Ammon's horn (tissue), 1 donor: ENCODE results near the gene APP.

ENCODE experiments used
- DNase-seq: peaks from one replicate; pipeline ENCODE4 v3.0.0-alpha.2; 2016; ENCODE audit warnings: low spot score

APP gene

GRCh38 chr21:25970254-25970930, 200.2 kb downstream of the APP start:
- peak; percentile 86 for DNase-seq

DNA sequence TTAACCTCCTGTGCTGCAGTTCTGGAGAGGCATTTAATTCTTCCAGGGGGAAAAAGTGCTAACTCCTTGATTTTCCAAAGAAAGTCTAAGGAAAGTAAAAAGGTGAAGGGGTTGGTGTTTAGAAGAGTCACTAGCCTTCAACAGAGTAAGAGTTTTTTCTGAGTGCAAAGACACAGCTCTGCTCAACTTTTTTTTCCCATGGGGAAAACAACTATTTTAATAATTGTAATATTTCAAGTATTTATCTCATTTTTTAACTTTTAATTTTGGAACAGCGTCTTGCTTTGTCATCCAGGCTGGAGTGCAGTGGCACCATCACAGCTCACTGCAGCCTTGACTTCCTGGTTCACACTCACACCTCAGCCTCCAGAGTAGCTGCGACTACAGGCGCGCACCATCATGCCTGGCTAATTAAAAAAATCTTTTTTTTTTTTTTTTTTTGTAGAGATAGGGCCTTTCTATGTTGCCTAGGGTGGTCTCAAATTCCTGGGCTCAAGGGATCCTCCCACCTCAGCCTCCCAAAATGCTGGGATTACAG, 202.6 kb downstream of the APP start:
- no peak for DNase-seq

- peak; percentile 67 for DNase-seq
These were observed 203.2 kb downstream of the APP start for GRCh38 chr21:25967181-25967900.

DNA sequence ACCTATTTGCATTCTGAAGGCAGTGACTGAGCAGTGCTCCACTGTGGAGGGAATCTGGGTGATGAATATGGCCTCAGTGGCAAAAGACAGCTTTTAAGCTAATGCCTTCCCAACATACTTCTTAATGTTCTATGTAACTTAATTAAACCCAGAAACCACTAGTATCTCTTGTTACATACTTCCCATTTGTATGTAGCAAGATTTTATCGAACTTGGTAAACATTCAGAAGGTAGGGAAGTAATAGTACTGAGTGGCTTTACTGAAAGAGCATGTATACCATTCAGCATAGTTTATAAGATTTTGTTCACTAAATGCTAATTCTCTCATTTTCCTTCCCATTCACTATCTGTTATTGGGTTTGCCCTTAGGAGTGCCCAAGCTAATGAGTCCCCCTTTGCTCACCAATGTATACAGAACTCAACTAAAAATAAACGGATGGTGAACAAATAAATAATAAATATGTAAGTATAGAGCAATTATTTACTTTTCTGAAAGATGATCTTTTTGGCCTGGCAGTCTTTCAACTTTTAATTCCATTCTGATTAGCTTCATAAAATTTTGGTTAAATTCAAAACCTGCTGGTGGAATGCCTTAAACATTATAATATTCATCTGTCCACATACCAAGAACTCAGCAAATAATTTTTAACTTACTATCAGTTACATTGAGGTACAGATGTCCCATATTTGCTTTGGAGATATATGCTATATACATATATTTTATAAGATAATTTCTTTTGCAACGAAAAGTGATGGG, 204.4 kb downstream of the APP start:
- no peak for DNase-seq

DNA sequence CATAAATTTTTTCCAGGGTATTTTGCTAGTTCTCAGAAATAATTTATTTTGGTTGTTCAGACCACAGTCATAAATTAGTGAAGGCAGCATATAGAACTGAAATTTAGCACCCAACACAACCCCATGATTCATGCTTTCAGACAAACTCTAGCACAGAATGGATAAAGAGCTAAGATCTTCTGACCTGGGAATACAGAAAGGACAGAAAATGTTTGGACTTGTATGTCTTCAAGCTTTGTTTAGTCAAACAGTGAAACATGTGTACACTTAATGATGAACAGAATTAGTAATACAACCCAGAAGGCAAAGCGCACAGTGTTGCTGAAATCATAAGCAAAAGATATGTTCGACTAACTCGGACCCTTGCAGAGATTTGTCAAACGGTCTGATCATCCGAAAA, 205.6 kb downstream of the APP start:
- DNase-seq: no peak

GRCh38 chr21:25964015-25964414, 206.6 kb downstream of the APP start:
- no peak for DNase-seq

DNA sequence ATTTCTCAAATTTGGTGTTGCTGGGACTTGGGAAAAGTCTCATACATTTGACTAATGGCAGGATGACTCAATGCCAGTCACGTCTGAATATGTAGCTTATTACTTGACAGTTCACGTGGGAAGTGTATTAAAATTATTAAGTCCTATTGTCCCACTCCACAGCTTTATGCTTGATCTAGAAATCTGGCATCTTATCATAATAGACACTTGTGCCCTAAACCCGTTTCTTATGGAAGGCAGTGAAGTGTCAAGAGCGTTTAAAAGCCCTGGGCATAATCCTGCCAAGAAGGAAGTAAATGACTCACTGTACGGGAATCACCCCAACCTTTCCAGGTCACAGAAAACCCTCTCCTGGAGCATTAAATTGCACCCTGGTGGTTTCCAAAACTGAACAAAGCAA, 207.4 kb downstream of the APP start:
- DNase-seq: no peak

- DNase-seq: no peak
These were observed 209.5 kb downstream of the APP start for GRCh38 chr21:25961042-25961441.

- no peak for DNase-seq
These were observed 210.2 kb downstream of the APP start for GRCh38 chr21:25960402-25960801.

- no peak for DNase-seq
These were observed 210.8 kb downstream of the APP start for GRCh38 chr21:25959799-25960198.

- DNase-seq: no peak
These were observed 213.4 kb downstream of the APP start for GRCh38 chr21:25956993-25957714.

DNA sequence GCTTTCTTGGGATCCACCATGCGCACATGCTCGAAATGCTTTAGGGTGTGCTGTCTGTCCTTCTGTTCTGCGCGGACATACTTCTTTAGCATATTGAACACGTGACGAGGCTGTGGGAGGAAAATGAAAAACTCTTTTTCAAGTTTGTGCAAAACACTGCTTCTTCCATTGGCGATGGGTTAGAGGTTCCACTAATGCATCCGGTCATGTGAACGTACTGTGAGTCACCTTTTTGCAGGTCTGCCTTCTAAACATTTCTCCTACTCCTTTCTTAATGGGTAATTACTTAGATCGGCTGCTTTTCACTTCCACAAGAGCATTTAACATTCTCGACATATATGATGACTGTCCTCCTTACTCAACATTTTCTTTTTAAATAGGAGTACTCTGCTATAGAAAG, 214.9 kb downstream of the APP start:
- no peak for DNase-seq

DNA sequence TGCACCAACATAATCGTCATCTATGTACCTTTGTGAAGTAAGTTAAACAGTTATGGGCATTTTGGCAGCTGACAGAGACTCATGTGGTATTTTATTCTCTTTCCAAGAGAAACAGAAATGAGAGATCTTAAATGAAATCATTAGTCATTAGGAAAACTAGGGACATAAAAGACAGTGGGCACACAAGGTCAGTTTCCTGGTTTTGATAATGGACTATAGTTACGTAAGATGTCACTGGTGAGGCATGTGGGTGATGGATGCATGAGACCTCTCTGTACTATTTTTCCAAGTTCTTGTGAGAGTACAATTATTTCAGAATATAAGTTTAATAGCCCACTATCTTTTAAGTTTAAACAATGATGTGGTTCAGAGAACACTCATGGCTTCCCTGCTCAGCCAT, 216.9 kb downstream of the APP start:
- no peak for DNase-seq

DNA sequence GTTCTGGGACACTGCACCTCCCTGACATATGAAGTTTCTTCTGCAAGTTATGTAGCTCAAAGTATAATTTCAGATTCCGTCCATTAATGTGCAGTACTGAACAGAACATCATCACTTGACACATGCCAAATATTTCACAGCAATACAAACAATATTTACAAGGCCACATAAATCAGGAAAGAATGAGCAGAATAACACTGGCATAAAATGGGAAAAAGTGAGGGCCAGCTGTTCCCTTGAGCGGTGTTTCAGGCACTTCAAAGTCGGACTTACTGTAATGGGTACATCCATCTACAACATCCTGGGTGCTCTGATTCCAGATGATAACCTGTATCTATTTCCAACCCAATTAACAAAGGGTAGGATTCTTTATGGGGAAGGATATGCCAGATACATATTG, 217.4 kb downstream of the APP start:
- DNase-seq: no peak

GRCh38 chr21:25952306-25952705, 218.3 kb downstream of the APP start:
- no peak for DNase-seq

- no peak for DNase-seq
These were observed 220.9 kb downstream of the APP start for GRCh38 chr21:25949701-25950100.

DNA sequence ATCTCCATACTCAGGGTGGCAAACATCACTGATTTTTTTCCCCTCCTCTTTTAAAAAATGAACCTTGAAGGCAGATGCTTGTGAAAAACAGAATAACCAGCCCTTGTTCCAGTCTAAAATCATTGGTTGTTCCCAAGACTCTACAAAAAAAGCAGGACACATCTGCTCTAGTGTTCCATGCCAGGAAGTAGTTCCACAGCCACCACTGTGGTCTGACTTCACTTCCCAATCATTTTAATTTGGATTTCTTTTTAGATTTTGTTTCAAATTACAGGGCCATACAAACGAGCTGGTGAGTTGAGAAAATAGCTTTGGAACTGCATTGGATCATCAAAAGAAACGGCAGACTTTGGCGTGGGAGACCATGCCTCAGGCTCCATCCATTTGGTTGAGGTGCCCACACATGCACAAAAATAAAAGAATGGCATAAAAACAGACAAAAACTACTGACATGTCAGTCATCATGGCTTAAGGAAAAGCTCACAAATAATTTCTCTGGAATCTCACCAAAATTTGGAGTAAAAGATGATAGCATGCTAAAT, 225.8 kb downstream of the APP start:
- peak; percentile 59 for DNase-seq

GRCh38 chr21:25944082-25944481, 226.5 kb downstream of the APP start:
- no peak for DNase-seq

GRCh38 chr21:25942135-25942534, 228.4 kb downstream of the APP start:
- no peak for DNase-seq

DNA sequence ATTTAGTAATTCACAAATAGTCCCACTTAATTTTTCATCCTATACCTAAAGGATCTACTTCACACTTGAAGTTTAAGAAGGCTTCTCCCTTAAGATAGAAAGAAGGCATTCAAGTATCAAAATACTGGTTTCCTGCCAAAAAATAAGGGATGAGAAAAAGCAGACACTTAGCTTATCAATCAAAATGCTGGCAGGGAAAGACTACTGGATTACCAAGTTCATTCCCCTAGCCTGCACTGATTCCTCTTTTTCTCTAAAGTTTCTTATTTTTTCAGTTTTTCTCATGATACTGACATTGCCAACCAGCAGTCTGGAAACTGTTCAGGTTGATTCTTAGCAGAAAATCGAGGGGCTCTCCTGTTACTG, 231.2 kb downstream of the APP start:
- no peak for DNase-seq

DNA sequence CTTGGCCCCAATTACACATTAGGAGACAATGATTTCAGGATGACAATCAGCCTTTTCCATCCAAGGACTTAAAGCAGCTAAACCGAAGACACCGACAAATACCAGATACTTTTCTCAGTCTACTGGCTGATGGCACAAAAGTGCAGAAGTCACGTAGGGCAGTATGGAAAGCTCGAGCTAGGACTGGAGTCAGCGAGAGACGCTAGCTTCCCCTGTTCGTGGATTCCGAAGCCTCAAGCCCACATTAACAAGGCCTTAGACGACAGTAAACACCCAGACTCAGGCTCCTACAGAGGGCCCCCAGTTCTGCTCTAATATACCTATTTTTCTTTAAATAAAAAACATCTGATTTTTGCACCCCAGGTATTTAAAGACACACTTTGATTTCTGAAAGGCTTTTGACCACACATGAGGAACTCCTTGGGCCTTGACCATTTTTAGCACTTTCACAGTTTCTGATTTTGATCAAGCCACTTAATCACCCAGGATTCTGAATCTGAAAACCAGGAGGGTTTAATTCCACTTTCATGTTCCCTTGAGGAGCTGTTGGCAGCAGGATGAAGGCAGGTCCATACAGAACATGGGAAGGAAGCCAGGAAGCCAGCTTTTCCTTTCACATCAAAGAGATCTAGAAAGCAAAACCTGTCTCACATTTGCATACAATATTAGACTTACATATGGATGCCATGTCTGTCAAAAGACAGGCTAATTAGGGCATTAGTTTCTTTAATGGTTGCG, 231.7 kb downstream of the APP start:
- no peak for DNase-seq
